Neutrophil (primary cell): ENCODE results near the gene NPTN.

ENCODE experiments used
- H3K27ac ChIP-seq: fragments of 200-600 bp; sonication (generic); 2 replicates; pipeline ENCODE4 v1.5.1; 2016; ENCODE audit warnings: mild to moderate bottlenecking, moderate library complexity
- H3K27me3 ChIP-seq: fragments of 200-600 bp; sonication (generic); 2 replicates; pipeline ENCODE4 v1.6.0; 2016; ENCODE audit warnings: mild to moderate bottlenecking
- H3K36me3 ChIP-seq: fragments of 200-600 bp; sonication (generic); 2 replicates; pipeline ENCODE4 v1.5.1; 2017
- H3K4me1 ChIP-seq, 2 experiments: fragments of 200-600 bp in 1 of 2; sonication (generic) in 1 of 2; 1 replicate in 1 of 2; 2 replicates in 1 of 2; pipeline versions ENCODE4 v1.5.1 to v1.6.1; 2013 to 2016; ENCODE audit warnings: low read depth in 1 of 2, low read length in 1 of 2, mild to moderate bottlenecking in 1 of 2, moderate library complexity in 1 of 2; ENCODE audit not compliant: control insufficient read depth in 1 of 2, insufficient read depth in 1 of 2
- H3K4me3 ChIP-seq, 2 experiments: fragments of 200-600 bp in 1 of 2; sonication (generic) in 1 of 2; 1 replicate in 1 of 2; 2 replicates in 1 of 2; pipeline ENCODE4 v1.5.1; 2013 to 2016; ENCODE audit warnings: low read depth in 1 of 2, low read length in 1 of 2, mild to moderate bottlenecking in 1 of 2, moderate library complexity in 1 of 2
- H3K9me3 ChIP-seq: fragments of 200-600 bp; sonication (generic); 2 replicates; pipeline ENCODE4 v1.5.1; 2016
- CTCF ChIP-seq: fragments of 200-600 bp; sonication (generic); IDR thresholded peaks from 2 replicates; pipeline ENCODE4 v1.5.1; 2016; ENCODE audit warnings: antibody characterized with exemption

The NPTN gene

GRCh38 chr15:73630921-73631362, 2.2 kb downstream of the NPTN start:
- Histone ChIP-seq H3K27me3 (no peaks in the 10 kb centered on the region), H3K36me3 (no peaks in the 10 kb centered on the region), H3K4me1 (peaks cover 59 to 72% of the 10 kb centered on the region in 2 experiments), H3K9me3 (no peaks in the 10 kb centered on the region), H3K27ac (peak overlapping the region; percentile 95), H3K4me3 (no peak overlapping the region)
- no peak for TF ChIP-seq CTCF

GRCh38 chr15:73629798-73630429, 3.3 kb downstream of the NPTN start:
- H3K27me3 ChIP-seq, result no peaks in the 10 kb centered on the region
- no peak for TF ChIP-seq CTCF
- H3K9me3 ChIP-seq, result no peaks in the 10 kb centered on the region
- H3K27ac ChIP-seq, result peak overlapping the region; percentile 95
- no peaks in the 10 kb centered on the region for H3K36me3 ChIP-seq
- peaks cover 61 to 78% of the 10 kb centered on the region in 2 experiments for H3K4me1 ChIP-seq
- H3K4me3 ChIP-seq, result no peak overlapping the region

- no peak for TF ChIP-seq CTCF
- H3K4me3 ChIP-seq, result peak overlapping the region in 1 of 2 experiments; percentile 0
- H3K4me1 ChIP-seq, result peaks cover 61 to 78% of the 10 kb centered on the region in 2 experiments
- no peaks in the 10 kb centered on the region for H3K9me3 ChIP-seq
- peak overlapping the region; percentile 95 for H3K27ac ChIP-seq
- no peaks in the 10 kb centered on the region for H3K36me3 ChIP-seq
- H3K27me3 ChIP-seq, result no peaks in the 10 kb centered on the region
Measured at GRCh38 chr15:73628976-73629797, 4.0 kb downstream of the NPTN start.

DNA sequence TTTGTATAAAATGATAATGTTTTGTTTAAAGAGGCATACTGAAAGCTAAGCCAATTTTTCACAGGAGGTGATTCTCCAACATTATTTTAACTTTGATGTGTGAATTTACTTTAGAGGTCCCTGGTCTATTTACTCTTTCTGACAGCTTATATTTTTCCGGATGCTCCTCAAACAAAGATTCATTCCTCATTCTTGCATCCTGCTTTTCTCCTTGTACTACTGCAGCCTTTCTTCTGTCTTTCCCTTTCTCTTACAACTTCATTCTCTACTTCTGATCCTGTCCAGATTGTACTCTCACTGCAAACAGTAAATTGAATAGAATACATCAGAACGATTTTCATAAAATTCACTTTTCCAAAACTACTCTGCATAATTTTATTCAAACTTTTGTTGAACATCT, 5.1 kb downstream of the NPTN start:
- Histone ChIP-seq H3K9me3 (no peaks in the 10 kb centered on the region), H3K36me3 (no peaks in the 10 kb centered on the region), H3K4me3 (no peak overlapping the region), H3K4me1 (peaks cover 53 to 70% of the 10 kb centered on the region in 2 experiments), H3K27me3 (no peaks in the 10 kb centered on the region), H3K27ac (peak overlapping the region; percentile 95)
- no peak for TF ChIP-seq CTCF

DNA sequence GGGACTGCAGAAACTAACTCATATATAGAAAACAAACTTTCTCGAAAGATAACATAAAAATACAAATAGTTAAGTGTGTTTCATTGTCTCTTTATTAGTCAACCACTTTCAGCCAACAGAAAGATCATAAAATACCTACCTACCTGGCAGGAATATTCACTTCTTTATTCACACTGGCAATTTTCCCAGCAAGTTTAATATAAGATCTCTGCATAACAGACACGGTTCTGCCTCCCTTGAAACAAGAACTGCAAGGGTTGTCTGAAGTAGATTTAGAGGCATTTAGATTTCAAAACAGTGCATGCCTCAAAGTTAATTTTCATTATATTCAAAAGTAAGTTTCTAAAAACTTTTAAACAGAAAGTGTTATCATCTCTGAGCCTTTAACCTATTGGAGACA, 7.1 kb downstream of the NPTN start:
- Histone ChIP-seq H3K4me1 (peaks cover 39 to 61% of the 10 kb centered on the region in 2 experiments), H3K9me3 (no peaks in the 10 kb centered on the region), H3K36me3 (no peaks in the 10 kb centered on the region), H3K4me3 (no peak overlapping the region), H3K27ac (peak overlapping the region; percentile 24), H3K27me3 (no peaks in the 10 kb centered on the region)
- no peak for TF ChIP-seq CTCF
